Esophagus (tissue), 2 donors: ENCODE measurements around the gene KRT37. TPM values are rescaled to one million over a fixed set of nuclear protein-coding genes. Genes with fewer than 3 reads are reported as not detected.

Experiments
- H3K27ac ChIP-seq, 2 donors: one replicate each; pipeline ENCODE4 v1.5.1; 2013; ENCODE audit warnings: low read depth in 2 of 2, mild to moderate bottlenecking in 2 of 2, inconsistent platforms in 1 of 2, low read length in 1 of 2, moderate library complexity in 1 of 2
- H3K27me3 ChIP-seq, 2 donors: one replicate each; pipeline ENCODE4 v1.6.1; 2013; ENCODE audit warnings: low read length in 2 of 2, control low read depth in 1 of 2, mild to moderate bottlenecking in 1 of 2; ENCODE audit not compliant: insufficient read depth in 2 of 2, control insufficient read depth in 1 of 2
- H3K36me3 ChIP-seq, 2 donors: one replicate each; pipeline ENCODE4 v1.6.1; 2013; ENCODE audit warnings: low read length in 1 of 2; ENCODE audit not compliant: control insufficient read depth in 2 of 2, insufficient read depth in 2 of 2
- H3K4me1 ChIP-seq, 2 donors: one replicate each; pipeline ENCODE4 v1.6.1; 2013; ENCODE audit warnings: low read length in 1 of 2; ENCODE audit not compliant: control insufficient read depth in 2 of 2, insufficient read depth in 2 of 2
- H3K4me3 ChIP-seq, 2 donors: one replicate each; pipeline ENCODE4 v1.5.1; 2013; ENCODE audit warnings: low read length in 2 of 2, mild to moderate bottlenecking in 2 of 2, low read depth in 1 of 2, moderate library complexity in 1 of 2
- H3K9me3 ChIP-seq, 2 donors: one replicate each; pipeline ENCODE4 v1.6.1; 2013; ENCODE audit warnings: mild to moderate bottlenecking in 2 of 2, low read depth in 1 of 2, low read length in 1 of 2, moderate library complexity in 1 of 2; ENCODE audit not compliant: control insufficient read depth in 2 of 2, insufficient read depth in 1 of 2
- WGBS, 2 donors: extraction: QIAGEN DNeasy Blood & Tissue Kit; methylation state at CpG; one replicate each; pipeline ENCODE4 v1.1.7; 2013; 5-methylcytosine and 5-hydroxymethylcytosine counted together
- polyA plus RNA-seq, 2 donors: library from polyadenylated mRNA; stranded (reverse); fragments of 200-250 nt; gene quantifications; one replicate each; pipeline ENCODE4 v1.2.3, GENCODE V29; 2013
- donor health status: healthy with polysubstance abuse.
- donor health status: Bipolar disorder and iron deficiency.

Gene KRT37
- polyA plus RNA-seq, 2 donors: not detected

DNA sequence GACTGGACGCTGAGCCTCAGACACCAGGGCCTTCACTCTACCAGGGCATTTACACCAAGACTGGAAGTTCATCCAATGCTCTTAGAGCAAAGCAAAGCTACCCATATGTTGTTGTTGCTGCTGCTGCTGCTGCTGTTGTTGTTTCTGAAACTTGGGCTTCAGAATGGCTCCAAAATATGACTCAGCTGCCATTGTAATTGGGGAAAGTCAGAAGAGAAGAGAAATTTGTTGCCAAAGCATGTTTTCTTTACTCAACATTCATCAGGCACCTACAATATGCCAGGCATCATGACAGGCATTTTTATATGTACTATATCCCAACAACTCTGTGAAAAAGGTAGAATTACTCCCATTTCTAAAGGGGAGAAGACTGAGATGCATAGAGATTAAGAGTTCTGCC, 30.9 kb upstream of the KRT37 start:
- Histone ChIP-seq H3K27me3 (no peaks in the 10 kb centered on the region), H3K27ac (no peak overlapping the region), H3K36me3 (no peaks in the 10 kb centered on the region), H3K4me3 (no peak overlapping the region), H3K4me1 (peaks cover 0 to 7% of the 10 kb centered on the region in 2 donors), H3K9me3 (no peaks in the 10 kb centered on the region)
- 81 to 86% methylated on average over 1 of the region's 1 CpG for WGBS, 2 donors

DNA sequence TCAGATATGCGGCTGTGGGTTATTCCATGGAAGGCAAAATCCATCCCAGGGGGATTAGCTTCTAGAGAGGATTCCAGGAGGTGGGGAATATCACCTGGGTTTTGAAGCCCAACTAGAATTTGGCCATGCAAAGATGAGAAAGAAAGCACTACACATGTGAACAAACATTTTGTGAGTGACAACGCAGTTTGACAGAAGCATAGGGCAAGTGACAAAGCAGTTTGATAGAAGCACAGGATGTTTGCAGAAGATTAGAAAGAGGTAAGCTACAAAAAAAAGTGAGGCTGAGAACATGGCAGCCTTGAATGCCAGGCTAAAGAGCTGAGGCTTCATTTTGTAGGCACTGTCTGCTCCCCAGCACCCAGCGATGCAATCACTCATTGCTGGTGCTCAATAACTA, 28.7 kb upstream of the KRT37 start:
- 85 to 94% methylated on average over 3 of the region's 3 CpGs for WGBS, 2 donors
- no peak overlapping the region for H3K27ac ChIP-seq

DNA sequence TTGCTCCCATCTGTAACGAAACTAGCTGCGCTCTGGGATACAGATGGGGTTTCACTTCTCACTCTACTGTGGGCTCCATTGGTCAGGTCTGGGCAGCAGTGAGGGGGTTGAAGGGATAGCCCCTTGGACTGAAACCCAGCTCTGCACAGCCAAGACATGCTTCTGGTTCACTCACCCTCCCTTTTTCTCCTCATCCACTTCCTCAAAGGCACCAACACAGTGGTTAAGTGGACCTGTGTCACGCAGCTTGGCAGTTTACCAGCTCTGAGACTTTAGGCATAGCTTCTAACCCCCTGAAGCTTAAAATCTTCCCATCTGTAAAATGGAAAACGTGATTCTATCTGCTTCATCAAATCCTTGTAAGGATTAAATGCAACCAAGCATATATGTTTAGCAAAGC, 27.9 kb upstream of the KRT37 start:
- 52 to 59% methylated on average over 4 of the region's 4 CpGs for WGBS, 2 donors
- Histone ChIP-seq H3K36me3 (no peaks in the 10 kb centered on the region), H3K9me3 (no peaks in the 10 kb centered on the region), H3K4me1 (peaks cover 0 to 2% of the 10 kb centered on the region in 2 donors), H3K4me3 (no peak overlapping the region), H3K27ac (no peak overlapping the region), H3K27me3 (no peaks in the 10 kb centered on the region)

More for the DNA sequence above, 28.7 kb upstream of the KRT37 start:
- Histone ChIP-seq H3K9me3 (no peaks in the 10 kb centered on the region), H3K27me3 (no peaks in the 10 kb centered on the region), H3K36me3 (no peaks in the 10 kb centered on the region), H3K4me3 (no peak overlapping the region), H3K4me1 (peaks cover 0 to 2% of the 10 kb centered on the region in 2 donors)

DNA sequence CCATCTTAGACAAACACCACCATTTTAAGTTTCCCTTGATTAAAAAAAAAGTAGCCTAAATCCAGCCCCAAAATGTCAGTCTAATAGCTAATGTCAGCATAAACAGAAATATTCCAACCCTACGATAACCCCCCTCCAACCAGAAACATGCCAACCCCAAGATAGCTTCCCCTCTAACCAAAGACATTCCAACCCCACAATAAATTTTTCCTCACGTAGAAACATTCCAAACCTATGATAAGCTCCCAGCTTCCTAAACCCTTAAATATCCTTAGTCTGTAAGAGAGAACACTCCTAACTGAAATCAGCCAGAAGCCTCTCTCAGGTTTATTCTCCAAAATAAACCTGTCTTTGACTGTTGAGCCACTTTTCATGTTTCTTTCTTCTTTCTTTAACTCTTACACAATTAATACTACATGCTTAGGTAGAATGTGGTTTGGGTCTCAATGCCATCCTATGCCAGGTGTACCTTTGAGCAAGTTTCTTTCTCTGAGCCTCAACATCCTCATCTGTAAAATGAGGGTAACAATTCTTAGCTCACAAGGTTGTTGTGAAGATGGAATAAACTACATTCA, 26.9 kb upstream of the KRT37 start:
- Histone ChIP-seq H3K4me3 (no peak overlapping the region), H3K36me3 (no peaks in the 10 kb centered on the region), H3K9me3 (no peaks in the 10 kb centered on the region), H3K4me1 (peaks cover 0 to under 1% of the 10 kb centered on the region in 2 donors), H3K27me3 (no peaks in the 10 kb centered on the region), H3K27ac (no peak overlapping the region)
- 77 to 87% methylated on average over 2 of the region's 2 CpGs for WGBS, 2 donors

DNA sequence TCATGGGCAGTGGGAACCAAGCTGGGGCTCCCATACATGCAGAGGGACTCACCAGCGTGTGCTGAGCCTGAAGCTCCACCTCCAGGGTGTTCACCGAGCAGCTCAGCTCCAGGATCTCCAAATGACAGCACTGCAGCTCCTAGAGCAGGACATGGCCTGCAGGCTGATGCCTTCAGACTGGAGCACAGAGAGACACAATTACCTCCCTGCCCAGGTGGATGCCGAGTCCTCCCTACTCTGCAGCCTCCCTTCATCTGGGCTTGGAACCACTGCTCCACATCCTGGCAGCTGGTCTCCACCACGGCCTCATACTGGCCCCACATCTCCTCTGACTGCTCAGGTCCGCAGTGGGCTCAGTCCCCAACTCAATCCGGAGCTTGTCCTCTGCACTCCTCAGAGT, 24.6 kb upstream of the KRT37 start:
- H3K27ac ChIP-seq: no peak overlapping the region
- H3K4me1 ChIP-seq: no peaks in the 10 kb centered on the region
- H3K36me3 ChIP-seq: no peaks in the 10 kb centered on the region
- no peak overlapping the region for H3K4me3 ChIP-seq
- WGBS, 2 donors: 83 to 87% methylated on average over 6 of the region's 6 CpGs
- H3K27me3 ChIP-seq: no peaks in the 10 kb centered on the region
- no peaks in the 10 kb centered on the region for H3K9me3 ChIP-seq

DNA sequence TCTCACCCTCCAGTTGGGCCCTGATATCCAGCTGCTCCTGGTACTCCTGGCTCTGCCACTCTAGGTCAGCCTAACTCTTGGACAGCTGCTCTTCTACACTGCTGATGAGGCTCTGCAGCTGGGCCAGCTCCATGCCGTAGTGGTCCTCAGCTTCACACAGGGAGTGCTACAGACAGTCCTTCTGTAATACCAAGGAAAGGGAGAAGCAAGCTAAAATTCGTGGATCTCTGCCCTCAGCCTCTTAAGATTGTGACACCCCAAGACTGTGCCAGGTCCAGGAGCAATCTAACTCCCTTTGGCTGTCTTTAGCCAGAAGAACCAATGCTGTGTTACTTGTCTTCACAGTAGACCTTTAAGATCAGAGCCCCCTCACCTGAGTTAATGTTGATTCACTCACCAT, 24.1 kb upstream of the KRT37 start:
- no peak overlapping the region for H3K4me3 ChIP-seq
- H3K27me3 ChIP-seq: no peaks in the 10 kb centered on the region
- no peaks in the 10 kb centered on the region for H3K4me1 ChIP-seq
- 43 to 62% methylated on average over 2 of the region's 2 CpGs for WGBS, 2 donors
- H3K36me3 ChIP-seq: no peaks in the 10 kb centered on the region
- no peak overlapping the region for H3K27ac ChIP-seq
- no peaks in the 10 kb centered on the region for H3K9me3 ChIP-seq

DNA sequence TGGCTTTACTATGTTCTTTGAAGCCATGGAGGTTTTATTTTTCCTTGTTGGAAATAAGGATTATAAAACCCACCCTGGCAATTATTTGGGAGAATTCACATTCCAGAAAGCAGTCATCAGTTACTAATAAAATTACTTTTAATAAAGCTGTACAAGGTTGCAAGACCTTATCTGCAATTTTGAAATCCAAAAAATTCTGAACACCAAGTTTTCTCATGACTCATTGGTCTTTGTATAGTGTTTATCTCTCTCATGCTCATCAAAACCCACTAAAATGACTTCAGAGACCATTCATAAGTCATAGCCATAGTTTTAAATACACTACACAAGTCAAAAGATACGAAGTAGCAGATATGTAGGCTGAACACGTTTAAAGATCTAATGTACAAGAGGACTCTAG, 22.4 kb upstream of the KRT37 start:
- H3K4me3 ChIP-seq: no peak overlapping the region
- no peaks in the 10 kb centered on the region for H3K4me1 ChIP-seq
- WGBS, 2 donors: 54 to 79% methylated on average over 2 of the region's 2 CpGs
- H3K36me3 ChIP-seq: no peaks in the 10 kb centered on the region
- no peak overlapping the region for H3K27ac ChIP-seq
- H3K9me3 ChIP-seq: no peaks in the 10 kb centered on the region
- H3K27me3 ChIP-seq: no peaks in the 10 kb centered on the region

DNA sequence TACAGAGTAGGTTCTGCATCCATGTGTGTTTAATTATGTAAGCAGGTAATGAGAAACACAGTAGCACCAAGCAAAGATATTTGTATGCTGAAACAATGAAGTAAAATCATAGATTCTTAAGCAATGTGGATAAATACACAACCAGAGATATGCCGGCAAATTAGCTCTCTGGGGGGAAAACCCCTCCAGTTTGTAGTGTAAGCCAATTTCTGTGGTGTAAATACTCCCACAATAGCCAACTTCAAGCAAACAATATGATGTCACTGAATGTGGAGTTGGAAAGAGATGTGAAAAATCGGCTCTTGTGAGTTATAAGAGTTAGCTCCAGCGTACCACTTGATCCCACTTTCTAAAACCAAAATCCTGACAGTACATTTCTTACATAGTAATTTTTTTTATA, 20.3 kb upstream of the KRT37 start:
- peaks cover 0 to 4% of the 10 kb centered on the region in 2 donors for H3K9me3 ChIP-seq
- H3K4me3 ChIP-seq: no peak overlapping the region
- WGBS, 2 donors: 59 to 71% methylated on average over 3 of the region's 3 CpGs
- H3K27me3 ChIP-seq: no peaks in the 10 kb centered on the region
- H3K36me3 ChIP-seq: no peaks in the 10 kb centered on the region
- H3K4me1 ChIP-seq: no peaks in the 10 kb centered on the region
- H3K27ac ChIP-seq: no peak overlapping the region

DNA sequence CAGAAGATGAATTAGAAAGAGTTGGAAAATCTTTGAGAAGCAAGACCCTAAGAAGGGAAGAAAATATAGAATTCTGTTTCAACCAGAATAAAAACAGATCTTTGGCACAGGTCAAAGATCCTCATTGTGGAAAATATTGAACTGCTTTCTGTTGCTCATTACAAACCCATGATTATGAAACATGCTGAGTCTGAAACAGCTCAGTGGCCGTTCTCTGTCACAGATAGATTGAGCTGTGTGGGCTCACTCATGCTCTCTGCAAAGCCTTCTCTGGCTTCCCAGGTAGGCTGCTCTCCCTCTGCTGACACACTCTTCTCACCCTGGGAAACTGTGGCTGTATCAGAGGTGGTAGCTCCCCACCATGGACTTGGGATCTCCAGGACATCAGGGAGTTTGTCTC, 19.8 kb upstream of the KRT37 start:
- H3K27me3 ChIP-seq: no peaks in the 10 kb centered on the region
- peaks cover 0 to 4% of the 10 kb centered on the region in 2 donors for H3K9me3 ChIP-seq
- no peak overlapping the region for H3K4me3 ChIP-seq
- H3K4me1 ChIP-seq: no peaks in the 10 kb centered on the region
- H3K36me3 ChIP-seq: no peaks in the 10 kb centered on the region
- no peak overlapping the region for H3K27ac ChIP-seq
- 40 to 70% methylated on average over 1 of the region's 1 CpG for WGBS, 2 donors

DNA sequence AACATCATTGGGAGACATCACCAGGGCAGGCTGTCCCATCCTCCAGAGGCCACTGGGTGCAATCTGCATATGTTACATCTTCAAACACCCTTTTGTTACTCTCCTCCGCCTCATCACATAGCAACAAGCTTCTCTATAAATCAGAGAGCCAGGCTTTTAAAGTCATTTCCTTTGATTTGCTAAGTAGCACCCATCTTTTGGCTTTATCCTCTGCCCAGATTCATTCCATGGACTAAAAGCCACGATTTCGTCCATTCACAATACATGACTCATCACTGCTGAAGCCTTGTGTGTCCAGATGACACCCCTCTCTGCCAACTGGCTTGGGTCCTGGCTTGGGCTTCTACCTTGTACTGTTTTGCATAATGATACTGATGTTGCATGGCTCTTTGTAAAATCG, 18.4 kb upstream of the KRT37 start:
- H3K4me3 ChIP-seq: no peak overlapping the region
- H3K27me3 ChIP-seq: no peaks in the 10 kb centered on the region
- WGBS, 2 donors: 73 to 79% methylated on average over 4 of the region's 4 CpGs
- H3K27ac ChIP-seq: no peak overlapping the region
- H3K36me3 ChIP-seq: no peaks in the 10 kb centered on the region
- peaks cover 0 to 4% of the 10 kb centered on the region in 2 donors for H3K9me3 ChIP-seq
- H3K4me1 ChIP-seq: no peaks in the 10 kb centered on the region
